DOHH2 (cell line): ENCODE measurements around the gene LRRC40.

Experiments used
- EZH2phosphoT487 ChIP-seq: fragments of 200-600 bp; sonication (generic); IDR thresholded peaks from 2 replicates; pipeline ENCODE4 v1.6.1; 2017; ENCODE audit warnings: borderline replicate concordance, mild to moderate bottlenecking, antibody characterized with exemption, low read length, moderate library complexity, mixed read lengths
- TF ChIP-seq, protein P1 (sequence below): fragments of 200-600 bp; sonication (generic); IDR thresholded peaks from one replicate; pipeline ENCODE4 v1.5.1; 2014; ENCODE audit warnings: antibody characterized with exemption, mild to moderate bottlenecking, low read depth, low read length; ENCODE audit not compliant: poor library complexity, severe bottlenecking

DNA sequence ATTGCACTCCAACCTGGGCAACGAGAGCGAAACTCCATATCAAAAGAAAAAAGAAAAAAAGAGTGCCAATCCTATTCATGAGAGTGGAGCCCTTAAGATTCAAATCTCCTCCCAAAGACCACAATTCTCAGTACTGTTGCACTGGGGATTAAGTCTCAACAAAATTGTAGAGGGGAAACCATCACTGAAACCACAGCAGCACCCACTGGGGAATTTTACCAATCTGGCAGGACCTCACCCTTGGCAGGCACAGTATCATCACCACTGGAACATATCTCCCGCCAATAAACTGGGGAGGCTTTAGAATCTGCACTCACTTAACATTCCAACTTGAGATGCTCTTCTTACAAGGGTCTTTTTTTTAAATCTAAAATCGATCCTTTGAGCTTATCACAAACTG is 41.0 kb downstream of the LRRC40 start:
- TF ChIP-seq, protein P1, sequence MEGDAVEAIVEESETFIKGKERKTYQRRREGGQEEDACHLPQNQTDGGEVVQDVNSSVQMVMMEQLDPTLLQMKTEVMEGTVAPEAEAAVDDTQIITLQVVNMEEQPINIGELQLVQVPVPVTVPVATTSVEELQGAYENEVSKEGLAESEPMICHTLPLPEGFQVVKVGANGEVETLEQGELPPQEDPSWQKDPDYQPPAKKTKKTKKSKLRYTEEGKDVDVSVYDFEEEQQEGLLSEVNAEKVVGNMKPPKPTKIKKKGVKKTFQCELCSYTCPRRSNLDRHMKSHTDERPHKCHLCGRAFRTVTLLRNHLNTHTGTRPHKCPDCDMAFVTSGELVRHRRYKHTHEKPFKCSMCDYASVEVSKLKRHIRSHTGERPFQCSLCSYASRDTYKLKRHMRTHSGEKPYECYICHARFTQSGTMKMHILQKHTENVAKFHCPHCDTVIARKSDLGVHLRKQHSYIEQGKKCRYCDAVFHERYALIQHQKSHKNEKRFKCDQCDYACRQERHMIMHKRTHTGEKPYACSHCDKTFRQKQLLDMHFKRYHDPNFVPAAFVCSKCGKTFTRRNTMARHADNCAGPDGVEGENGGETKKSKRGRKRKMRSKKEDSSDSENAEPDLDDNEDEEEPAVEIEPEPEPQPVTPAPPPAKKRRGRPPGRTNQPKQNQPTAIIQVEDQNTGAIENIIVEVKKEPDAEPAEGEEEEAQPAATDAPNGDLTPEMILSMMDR: no peak
- TF ChIP-seq EZH2phosphoT487: no peak
